ENCODE measurements around the gene ZW10.
A peak's percentile ranks its signal among the peaks of the same experiment; 100 is the strongest.
"Not testable (repeated sequence)": the region's sequence is repeated elsewhere in the genome, so short reads cannot be mapped to it uniquely, and the experiment has no call there.

ZW10 gene, protein sequence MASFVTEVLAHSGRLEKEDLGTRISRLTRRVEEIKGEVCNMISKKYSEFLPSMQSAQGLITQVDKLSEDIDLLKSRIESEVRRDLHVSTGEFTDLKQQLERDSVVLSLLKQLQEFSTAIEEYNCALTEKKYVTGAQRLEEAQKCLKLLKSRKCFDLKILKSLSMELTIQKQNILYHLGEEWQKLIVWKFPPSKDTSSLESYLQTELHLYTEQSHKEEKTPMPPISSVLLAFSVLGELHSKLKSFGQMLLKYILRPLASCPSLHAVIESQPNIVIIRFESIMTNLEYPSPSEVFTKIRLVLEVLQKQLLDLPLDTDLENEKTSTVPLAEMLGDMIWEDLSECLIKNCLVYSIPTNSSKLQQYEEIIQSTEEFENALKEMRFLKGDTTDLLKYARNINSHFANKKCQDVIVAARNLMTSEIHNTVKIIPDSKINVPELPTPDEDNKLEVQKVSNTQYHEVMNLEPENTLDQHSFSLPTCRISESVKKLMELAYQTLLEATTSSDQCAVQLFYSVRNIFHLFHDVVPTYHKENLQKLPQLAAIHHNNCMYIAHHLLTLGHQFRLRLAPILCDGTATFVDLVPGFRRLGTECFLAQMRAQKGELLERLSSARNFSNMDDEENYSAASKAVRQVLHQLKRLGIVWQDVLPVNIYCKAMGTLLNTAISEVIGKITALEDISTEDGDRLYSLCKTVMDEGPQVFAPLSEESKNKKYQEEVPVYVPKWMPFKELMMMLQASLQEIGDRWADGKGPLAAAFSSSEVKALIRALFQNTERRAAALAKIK

GRCh38 chr11:113773416-113774173, at the start of gene ZW10:
Gene ZW10, minus strand, starts transcription at chr11:113773692. Its CDS starts 26 bp downstream, at chr11:113773666.
- peak; percentile 84 for DNase-seq (ENCODE audit: low read depth)

DNA sequence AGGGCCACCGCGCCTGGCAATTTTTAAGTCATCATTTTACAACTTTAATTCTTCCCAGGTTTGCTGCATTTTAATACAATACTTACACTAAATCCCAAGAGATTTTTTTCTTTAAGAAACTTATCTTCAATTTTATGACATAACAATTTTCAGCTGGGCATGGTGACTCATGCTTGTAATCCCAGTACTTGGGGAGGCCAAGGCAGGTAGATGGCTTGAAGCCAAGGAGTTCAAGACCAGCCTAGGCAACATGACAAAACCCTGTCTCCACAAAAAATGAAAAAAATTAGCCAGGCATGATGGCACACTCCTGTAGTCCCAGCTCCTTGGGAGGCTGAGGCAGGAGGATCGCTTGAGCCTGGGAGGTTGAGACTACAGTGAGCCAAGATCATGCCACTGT, 44.9 kb upstream of the ZW10 start:
- no peak for DNase-seq (ENCODE audit: low read depth)

DNA sequence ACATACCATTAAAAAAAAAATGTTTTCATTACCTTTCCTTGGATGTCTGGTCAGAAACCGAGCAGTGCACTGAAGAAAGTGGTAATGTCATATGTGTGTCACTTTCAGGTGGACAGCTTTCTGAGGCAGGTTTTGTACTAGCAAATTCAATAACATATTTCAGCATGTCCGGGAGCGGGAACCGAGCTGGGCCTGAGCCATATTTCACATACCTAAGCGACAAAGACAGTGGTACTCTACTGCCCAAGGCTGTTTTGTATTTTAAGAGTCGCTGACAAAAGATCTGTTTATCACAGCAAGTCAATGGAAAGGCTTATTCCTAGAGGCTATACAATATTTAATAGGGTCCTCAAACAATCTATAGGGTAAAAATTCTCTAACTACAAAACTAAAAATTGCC, 44.1 kb upstream of the ZW10 start:
- DNase-seq (ENCODE audit: low read depth), result no peak

DNA sequence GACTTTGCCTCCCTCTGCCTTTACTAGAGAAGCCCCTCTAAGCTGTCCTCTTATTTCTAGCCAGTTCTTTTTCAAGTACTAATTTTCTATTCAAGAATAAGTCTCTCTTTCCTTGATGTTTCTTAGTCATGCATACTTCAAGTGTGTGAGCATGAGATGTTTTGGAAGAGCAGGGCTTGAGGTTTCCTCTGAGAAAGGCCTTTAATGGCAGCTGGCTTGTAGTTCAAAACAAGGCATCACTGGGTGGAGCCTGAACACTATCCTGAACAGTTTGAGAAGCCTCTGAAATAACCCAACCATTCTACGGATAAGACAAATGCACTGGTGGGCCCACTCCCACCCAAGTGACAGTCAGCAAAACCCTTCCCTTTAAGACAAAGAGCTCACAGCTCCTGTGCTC, 43.7 kb upstream of the ZW10 start:
- DNase-seq (ENCODE audit: low read depth), result no peak

DNA sequence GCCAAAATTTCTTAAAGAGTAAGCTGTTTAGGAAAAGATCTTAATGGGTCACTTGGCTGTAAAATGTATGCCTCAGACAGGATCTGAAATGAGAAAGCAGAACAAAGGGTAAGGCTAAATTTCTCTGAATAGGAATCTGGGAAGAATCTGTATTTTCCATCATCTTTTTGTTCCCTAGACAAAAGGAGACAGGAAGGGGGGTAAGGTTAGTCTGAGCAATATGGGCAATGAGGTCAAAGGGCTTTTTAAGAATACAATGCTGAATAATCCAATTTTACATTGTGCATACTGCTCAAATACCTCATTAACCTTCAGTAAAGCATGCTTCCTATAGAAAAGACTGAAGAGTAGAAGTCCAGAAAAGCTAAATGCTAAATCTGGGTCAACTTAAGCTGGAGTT, 40.7 kb upstream of the ZW10 start:
- no peak for DNase-seq (ENCODE audit: low read depth)

DNA sequence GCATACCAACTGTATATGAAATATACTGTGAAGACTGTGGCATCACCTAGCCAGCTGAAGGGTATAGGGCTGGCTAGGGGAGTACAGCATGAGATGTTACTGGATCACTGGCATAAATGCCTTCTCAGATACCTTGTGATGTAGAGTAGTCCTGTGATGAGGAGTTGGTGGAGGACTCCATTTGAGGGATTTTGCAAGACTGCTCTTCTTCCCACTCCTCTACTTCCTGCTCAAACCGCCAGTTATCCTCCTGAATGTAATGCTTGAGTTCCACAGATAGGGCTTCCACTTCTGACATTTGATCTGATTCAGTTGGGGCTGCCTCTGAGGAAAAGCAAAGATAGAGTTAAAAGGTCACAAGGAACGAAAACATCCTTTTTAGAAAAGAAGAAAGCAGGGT, 35.4 kb upstream of the ZW10 start:
- DNase-seq (ENCODE audit: low read depth), result no peak

DNA sequence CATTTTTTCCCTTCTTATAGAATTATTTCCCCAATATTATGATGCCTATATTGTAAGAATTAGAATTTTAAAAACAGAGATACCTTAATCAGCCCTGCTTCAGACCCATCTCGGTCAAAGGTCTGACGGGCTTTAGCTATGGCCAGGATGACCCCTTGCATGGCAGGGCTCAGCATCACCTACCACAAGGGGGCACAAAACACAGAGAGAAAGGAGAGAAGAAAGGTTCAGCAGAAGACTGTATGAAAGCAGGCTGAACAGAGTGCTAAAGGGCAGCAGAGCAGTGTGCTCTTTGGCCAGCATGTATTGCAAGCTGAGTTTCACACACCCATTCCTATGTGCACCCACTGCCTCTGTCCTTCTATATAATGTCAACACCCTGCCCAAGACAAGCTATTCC, 32.9 kb upstream of the ZW10 start:
- DNase-seq (ENCODE audit: low read depth), result no peak

- DNase-seq (ENCODE audit: low read depth), result no peak
Observed at GRCh38 chr11:113805640-113806039, 32.1 kb upstream of the ZW10 start.

GRCh38 chr11:113802621-113803020, 29.1 kb upstream of the ZW10 start:
- no peak for DNase-seq (ENCODE audit: low read depth)

DNA sequence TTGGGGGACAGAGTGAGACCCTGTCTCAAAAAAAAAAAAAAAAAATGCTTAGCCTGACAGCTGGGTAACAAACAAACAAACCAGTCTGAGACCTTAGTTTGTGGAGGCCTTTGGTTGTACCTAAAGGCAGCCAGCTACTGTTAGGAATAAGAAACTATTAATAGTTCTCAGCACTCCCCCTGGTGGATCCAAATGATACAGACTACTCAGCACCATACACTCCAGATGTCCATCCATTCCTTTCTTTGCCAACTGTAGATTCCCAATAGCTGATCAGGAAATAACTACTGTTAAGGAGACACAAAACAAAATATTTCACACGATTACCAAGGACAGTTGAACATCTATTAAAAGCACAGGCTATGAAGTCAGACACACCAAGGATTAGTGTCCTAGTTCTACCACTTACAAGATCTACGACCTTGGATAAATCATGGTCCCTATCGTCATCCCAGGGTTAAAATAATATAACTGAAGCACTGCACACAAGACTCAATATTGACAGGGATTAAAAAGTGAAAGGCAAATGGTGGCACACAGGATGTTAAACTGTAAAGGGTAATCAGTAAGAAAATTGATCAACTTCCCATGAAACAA, 23.3 kb upstream of the ZW10 start:
- no peak for DNase-seq (ENCODE audit: low read depth)

GRCh38 chr11:113789675-113790320, 16.3 kb upstream of the ZW10 start:
- no peak for DNase-seq (ENCODE audit: low read depth)

GRCh38 chr11:113789016-113789415, 15.5 kb upstream of the ZW10 start:
- not testable (repeated sequence) for DNase-seq (ENCODE audit: low read depth)

- DNase-seq (ENCODE audit: low read depth), result no peak
Observed at GRCh38 chr11:113782134-113782533, 8.6 kb upstream of the ZW10 start.

- DNase-seq (ENCODE audit: low read depth), result no peak
Observed at GRCh38 chr11:113781682-113782081, 8.2 kb upstream of the ZW10 start.

GRCh38 chr11:113779496-113779895, 6.0 kb upstream of the ZW10 start, which contains the start of gene CLDN25:
Gene CLDN25, plus strand, starts transcription at chr11:113779796. Its CDS starts 0 bp downstream, at chr11:113779796.
- no peak for DNase-seq (ENCODE audit: low read depth)

DNA sequence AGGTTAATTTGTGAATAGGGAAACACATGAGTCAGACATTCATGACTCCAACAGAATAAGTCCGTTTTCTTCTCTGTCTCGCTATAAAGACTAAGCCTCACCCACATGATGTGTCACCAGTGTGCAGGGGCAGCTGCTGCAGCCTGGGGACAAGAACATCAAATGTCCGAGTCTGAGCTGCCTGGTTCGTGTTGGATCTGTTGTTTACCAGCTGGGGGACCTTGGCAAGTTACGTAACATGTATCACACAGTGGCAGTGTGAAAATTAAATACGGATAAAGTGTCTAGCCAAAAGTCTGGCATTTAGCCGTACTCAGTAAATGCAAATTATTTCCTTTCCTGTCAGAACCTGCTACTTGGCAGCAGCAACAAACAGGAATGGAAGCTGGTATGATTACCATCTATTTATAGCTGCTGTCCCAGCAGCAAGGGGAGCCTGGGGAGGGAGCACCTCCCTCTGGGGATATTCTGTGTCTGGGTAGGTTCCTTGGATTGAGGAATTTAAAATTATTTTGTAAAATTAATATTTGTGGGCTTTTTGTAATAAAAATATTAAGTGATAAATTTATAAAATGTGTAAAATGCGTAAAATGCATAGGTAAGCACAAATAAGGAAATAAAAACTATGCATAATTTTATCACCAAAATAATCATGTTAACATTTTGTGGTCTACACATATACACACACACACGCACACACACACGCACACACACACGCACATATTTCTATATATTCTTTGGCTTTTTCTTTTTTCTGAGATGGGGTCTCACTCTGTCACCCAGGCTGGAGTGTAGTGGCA, 4.8 kb upstream of the ZW10 start:
- DNase-seq (ENCODE audit: low read depth), result no peak

GRCh38 chr11:113774174-113774503, 647 bp upstream of the ZW10 start:
- DNase-seq (ENCODE audit: low read depth), result no peak

DNA sequence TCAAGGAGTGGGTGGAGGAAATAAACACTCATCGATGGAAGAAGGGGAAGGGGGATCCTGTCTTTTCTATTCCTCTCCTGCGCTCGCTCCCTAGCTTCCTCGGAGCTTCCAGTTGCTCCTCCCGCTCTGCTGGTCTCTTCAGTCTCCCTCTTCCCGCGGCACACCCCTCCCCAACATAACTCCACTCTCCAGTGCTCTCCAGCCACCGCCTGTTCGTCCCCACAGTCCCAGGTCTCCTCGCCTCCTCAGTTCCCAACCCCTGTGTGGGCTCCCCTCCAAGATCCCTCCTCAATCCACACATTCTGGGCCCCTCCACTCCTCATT, 438 bp downstream of the ZW10 start:
- DNase-seq (ENCODE audit: low read depth), result no peak

- no peak for DNase-seq (ENCODE audit: low read depth)
Observed at GRCh38 chr11:113771964-113772363, 1.5 kb downstream of the ZW10 start.

DNA sequence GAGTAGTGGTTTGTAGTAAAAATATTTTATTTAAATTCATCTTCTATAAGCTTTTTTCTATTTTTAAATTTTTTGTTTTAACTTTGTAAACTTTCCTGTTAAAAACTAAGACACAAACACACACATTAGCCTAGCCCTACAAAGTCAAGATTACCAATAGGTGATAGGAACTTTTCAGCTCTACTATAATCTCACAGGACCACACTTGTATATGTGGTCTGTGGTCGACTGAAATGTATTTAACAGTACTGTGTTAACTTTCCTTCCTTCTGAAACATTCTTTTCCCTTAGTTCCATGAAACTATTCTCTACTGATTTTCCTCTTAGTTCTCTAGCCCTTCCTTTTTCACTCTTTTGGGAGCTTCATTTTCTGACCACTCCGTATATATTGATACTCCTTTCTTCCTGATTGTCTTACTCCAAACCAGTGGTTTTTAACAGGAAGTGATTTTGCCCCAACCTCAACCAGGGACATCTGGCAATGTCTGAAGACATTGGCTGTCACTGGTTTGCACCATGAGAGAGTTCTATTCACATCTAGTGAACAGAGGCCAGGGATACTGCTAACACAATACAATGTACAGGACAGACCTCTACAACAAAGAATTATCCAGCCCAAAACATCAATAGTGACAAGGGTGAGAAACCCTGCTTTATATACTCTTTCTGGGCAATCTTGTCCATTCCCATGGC, 8.8 kb downstream of the ZW10 start:
- DNase-seq (ENCODE audit: low read depth), result no peak

Measured in stimulated activated CD4-positive, alpha-beta T cell treated with anti-CD3 and anti-CD28 coated beads, Interleukin-2, amount 100 ng/mL, for 4 hours (primary cell).